ENCODE data around the gene KCNE4. TPM values are rescaled to one million over a fixed set of nuclear protein-coding genes. Genes with fewer than 3 reads are reported as not detected.

Gene KCNE4
- total and polyA plus RNA-seq, 2 donors (not counting 1 experiment from before 2014, with no cell fraction given) = 17.8 to 25.3 TPM

DNA sequence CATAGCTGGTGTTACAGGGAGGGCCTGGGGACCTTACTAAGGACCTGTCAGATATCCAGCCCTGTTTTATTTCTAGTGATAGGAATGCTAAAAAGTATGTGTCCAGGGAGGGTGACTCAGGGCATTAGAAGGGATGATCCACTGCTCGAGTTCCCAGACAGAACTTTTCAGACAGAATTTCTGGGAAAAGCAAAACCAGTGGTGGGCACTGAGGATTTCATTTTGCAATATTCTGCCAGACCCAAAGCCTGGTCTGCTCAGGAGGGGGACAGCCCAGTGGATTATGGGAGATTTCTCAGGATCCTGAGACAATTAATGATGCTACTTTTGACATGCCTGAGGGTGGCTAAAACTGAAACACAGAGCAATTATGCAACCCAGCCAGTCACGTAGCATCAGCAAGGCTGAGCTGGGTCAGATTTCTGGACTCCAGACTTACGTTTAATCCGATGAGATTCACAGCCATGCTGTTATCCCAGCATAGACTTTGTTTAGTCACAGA, 4.7 kb upstream of the KCNE4 start:
- peaks cover 6% of the 10 kb centered on the region for H3K79me2 ChIP-seq (ENCODE audit: control insufficient read depth, insufficient read depth, low read length)
- no peaks in the 10 kb centered on the region for H3K27me3 ChIP-seq (ENCODE audit: control insufficient read depth, insufficient read depth, low read length)
- TF ChIP-seq EZH2 (IDR thresholded peaks at IDR 0.05; ENCODE audit: low read length, missing control alignments) = no peak
- TF ChIP-seq, protein P1, sequence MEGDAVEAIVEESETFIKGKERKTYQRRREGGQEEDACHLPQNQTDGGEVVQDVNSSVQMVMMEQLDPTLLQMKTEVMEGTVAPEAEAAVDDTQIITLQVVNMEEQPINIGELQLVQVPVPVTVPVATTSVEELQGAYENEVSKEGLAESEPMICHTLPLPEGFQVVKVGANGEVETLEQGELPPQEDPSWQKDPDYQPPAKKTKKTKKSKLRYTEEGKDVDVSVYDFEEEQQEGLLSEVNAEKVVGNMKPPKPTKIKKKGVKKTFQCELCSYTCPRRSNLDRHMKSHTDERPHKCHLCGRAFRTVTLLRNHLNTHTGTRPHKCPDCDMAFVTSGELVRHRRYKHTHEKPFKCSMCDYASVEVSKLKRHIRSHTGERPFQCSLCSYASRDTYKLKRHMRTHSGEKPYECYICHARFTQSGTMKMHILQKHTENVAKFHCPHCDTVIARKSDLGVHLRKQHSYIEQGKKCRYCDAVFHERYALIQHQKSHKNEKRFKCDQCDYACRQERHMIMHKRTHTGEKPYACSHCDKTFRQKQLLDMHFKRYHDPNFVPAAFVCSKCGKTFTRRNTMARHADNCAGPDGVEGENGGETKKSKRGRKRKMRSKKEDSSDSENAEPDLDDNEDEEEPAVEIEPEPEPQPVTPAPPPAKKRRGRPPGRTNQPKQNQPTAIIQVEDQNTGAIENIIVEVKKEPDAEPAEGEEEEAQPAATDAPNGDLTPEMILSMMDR (conservative IDR thresholded peaks at IDR 0.05 in 1 of 2, IDR thresholded peaks at IDR 0.05 in 1 of 2; ENCODE audit: low read depth in 1 of 2, low read length in 2 of 2) = no peak
- peak overlapping the region; percentile 71 for H3K27ac ChIP-seq (ENCODE audit: insufficient read depth, low read length)
- peak overlapping the region; percentile 72 for H3K4me2 ChIP-seq (ENCODE audit: extremely low read depth, insufficient read depth, low read length)
- H3K4me3 ChIP-seq (replicated peaks in 1 of 4; ENCODE audit: control extremely low read depth in 1 of 4, insufficient read depth in 1 of 4, low read depth in 3 of 4, low read length in 4 of 4) = no peak overlapping the region
- H3K4me1 ChIP-seq (ENCODE audit: control insufficient read depth, extremely low read depth, insufficient read depth, low read length) = peaks cover 20% of the 10 kb centered on the region
- no peaks in the 10 kb centered on the region for H3K36me3 ChIP-seq (ENCODE audit: control insufficient read depth, insufficient read depth, low read length)
- peak; percentile 88 to 89 for DNase-seq (ENCODE audit: low read depth in 2 of 2)
- H2AFZ ChIP-seq (ENCODE audit: low read length) = peak overlapping the region; percentile 12
- no peaks in the 10 kb centered on the region for H3K9me3 ChIP-seq (ENCODE audit: control insufficient read depth, insufficient read depth, low read depth, low read length)
- peak overlapping the region; percentile 16 for H3K9ac ChIP-seq (ENCODE audit: insufficient read depth, low read length)
- H4K20me1 ChIP-seq (ENCODE audit: control insufficient read depth, extremely low read depth, insufficient read depth, low read length) = no peaks in the 10 kb centered on the region

DNA sequence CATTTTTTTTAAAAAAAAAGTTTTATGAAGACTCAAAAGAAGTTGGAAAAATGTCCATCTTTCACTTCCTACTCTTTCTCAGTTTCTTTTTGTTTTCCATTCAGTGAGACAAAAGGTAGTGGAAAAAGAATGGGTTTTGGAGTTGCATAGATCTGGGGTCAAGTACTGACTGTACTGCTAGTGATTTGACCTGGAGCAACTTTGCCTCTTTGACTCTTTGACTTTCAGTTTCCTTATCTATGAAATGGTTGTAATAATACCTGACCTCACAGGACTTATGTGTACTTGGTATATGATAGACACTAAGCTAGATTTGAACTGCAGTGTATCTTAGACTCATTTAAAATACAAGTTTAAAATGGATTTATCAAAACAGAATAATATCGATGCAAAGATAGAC, 3.5 kb upstream of the KCNE4 start:
- H3K9me3 ChIP-seq (ENCODE audit: control insufficient read depth, insufficient read depth, low read depth, low read length) = no peaks in the 10 kb centered on the region
- H3K36me3 ChIP-seq (ENCODE audit: control insufficient read depth, insufficient read depth, low read length) = no peaks in the 10 kb centered on the region
- no peaks in the 10 kb centered on the region for H4K20me1 ChIP-seq (ENCODE audit: control insufficient read depth, extremely low read depth, insufficient read depth, low read length)
- H3K4me2 ChIP-seq (ENCODE audit: extremely low read depth, insufficient read depth, low read length) = no peak overlapping the region
- no peak overlapping the region for H3K9ac ChIP-seq (ENCODE audit: insufficient read depth, low read length)
- H3K4me3 ChIP-seq (replicated peaks in 1 of 4; ENCODE audit: control extremely low read depth in 1 of 4, insufficient read depth in 1 of 4, low read depth in 3 of 4, low read length in 4 of 4) = no peak overlapping the region
- H3K27ac ChIP-seq (ENCODE audit: insufficient read depth, low read length) = no peak overlapping the region
- H3K4me1 ChIP-seq (ENCODE audit: control insufficient read depth, extremely low read depth, insufficient read depth, low read length) = peaks cover 14% of the 10 kb centered on the region
- H3K27me3 ChIP-seq (ENCODE audit: control insufficient read depth, insufficient read depth, low read length) = no peaks in the 10 kb centered on the region
- DNase-seq (ENCODE audit: low read depth in 2 of 2) = no peak
- H3K79me2 ChIP-seq (ENCODE audit: control insufficient read depth, insufficient read depth, low read length) = peaks cover 18% of the 10 kb centered on the region
- H2AFZ ChIP-seq (ENCODE audit: low read length) = no peak overlapping the region
- TF ChIP-seq, protein P1 (conservative IDR thresholded peaks at IDR 0.05 in 1 of 2, IDR thresholded peaks at IDR 0.05 in 1 of 2; ENCODE audit: low read depth in 1 of 2, low read length in 2 of 2) = no peak
- no peak for TF ChIP-seq EZH2 (IDR thresholded peaks at IDR 0.05; ENCODE audit: low read length, missing control alignments)

DNA sequence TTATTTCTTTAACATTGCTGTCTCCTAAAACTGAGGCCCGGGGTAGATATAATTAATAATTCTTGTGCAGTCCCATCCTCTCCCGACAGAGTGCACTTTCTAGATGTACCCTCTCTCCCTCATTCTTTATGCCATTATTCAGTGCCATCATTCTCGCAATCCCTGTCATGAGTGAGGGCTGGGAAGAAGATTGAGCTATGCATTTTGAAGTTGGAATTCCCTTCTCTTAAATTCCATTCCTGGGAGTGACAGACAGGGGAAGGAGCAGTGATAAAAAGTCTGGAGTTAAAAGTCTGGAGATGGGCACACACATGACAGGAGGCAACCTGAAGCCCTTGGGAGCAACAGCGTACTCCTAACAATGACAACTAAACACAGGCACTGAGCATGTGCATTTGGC, 2.6 kb upstream of the KCNE4 start:
- H3K9me3 ChIP-seq (ENCODE audit: control insufficient read depth, insufficient read depth, low read depth, low read length) = no peaks in the 10 kb centered on the region
- H3K4me1 ChIP-seq (ENCODE audit: control insufficient read depth, extremely low read depth, insufficient read depth, low read length) = peaks cover 17% of the 10 kb centered on the region
- no peaks in the 10 kb centered on the region for H3K36me3 ChIP-seq (ENCODE audit: control insufficient read depth, insufficient read depth, low read length)
- H3K4me2 ChIP-seq (ENCODE audit: extremely low read depth, insufficient read depth, low read length) = no peak overlapping the region
- no peaks in the 10 kb centered on the region for H4K20me1 ChIP-seq (ENCODE audit: control insufficient read depth, extremely low read depth, insufficient read depth, low read length)
- H3K79me2 ChIP-seq (ENCODE audit: control insufficient read depth, insufficient read depth, low read length) = peaks cover 23% of the 10 kb centered on the region
- no peak for TF ChIP-seq EZH2 (IDR thresholded peaks at IDR 0.05; ENCODE audit: low read length, missing control alignments)
- TF ChIP-seq, protein P1 (conservative IDR thresholded peaks at IDR 0.05 in 1 of 2, IDR thresholded peaks at IDR 0.05 in 1 of 2; ENCODE audit: low read depth in 1 of 2, low read length in 2 of 2) = no peak
- H3K4me3 ChIP-seq (replicated peaks in 1 of 4; ENCODE audit: control extremely low read depth in 1 of 4, insufficient read depth in 1 of 4, low read depth in 3 of 4, low read length in 4 of 4) = no peak overlapping the region
- H3K9ac ChIP-seq (ENCODE audit: insufficient read depth, low read length) = no peak overlapping the region
- H2AFZ ChIP-seq (ENCODE audit: low read length) = no peak overlapping the region
- H3K27ac ChIP-seq (ENCODE audit: insufficient read depth, low read length) = no peak overlapping the region
- DNase-seq (ENCODE audit: low read depth in 2 of 2) = no peak
- no peaks in the 10 kb centered on the region for H3K27me3 ChIP-seq (ENCODE audit: control insufficient read depth, insufficient read depth, low read length)

Measured in fibroblast of lung (primary cell).